ENCODE measurements around the gene RBFOX2.

DNA sequence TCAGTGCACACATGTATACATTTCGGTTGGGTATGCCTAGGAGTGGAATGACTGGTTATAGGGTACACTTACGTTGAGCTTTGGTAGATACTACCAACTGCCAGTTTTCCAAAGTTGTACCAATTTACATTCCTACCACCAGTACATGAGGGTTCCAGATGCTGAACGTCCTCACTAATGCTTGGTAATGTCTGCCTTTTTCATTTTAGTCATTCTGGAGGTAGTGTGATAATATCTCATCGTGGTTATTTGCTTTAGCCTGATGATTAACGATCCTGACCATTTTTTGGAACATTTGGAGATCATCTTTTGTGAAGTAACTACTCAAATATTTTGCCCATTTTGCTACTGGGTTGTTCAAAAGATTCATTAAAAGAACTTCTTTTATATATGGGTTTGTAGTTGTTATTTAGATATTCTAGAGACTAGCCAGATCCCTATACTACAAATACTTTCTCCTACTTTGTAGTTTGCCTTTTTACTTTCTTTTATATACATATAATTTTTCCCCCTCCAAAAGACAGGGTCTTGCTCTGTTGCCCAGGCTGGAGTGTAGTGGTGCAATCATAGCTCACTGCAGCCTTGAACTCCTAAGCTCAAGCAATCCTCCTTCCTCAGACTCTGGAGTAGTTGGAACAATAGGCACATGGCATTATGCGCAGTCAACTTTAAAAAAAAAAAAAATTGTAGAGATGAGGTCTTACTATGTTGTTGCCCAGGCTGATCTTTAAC, 62.1 kb downstream of the RBFOX2 start:
- TF ChIP-seq, protein P1, sequence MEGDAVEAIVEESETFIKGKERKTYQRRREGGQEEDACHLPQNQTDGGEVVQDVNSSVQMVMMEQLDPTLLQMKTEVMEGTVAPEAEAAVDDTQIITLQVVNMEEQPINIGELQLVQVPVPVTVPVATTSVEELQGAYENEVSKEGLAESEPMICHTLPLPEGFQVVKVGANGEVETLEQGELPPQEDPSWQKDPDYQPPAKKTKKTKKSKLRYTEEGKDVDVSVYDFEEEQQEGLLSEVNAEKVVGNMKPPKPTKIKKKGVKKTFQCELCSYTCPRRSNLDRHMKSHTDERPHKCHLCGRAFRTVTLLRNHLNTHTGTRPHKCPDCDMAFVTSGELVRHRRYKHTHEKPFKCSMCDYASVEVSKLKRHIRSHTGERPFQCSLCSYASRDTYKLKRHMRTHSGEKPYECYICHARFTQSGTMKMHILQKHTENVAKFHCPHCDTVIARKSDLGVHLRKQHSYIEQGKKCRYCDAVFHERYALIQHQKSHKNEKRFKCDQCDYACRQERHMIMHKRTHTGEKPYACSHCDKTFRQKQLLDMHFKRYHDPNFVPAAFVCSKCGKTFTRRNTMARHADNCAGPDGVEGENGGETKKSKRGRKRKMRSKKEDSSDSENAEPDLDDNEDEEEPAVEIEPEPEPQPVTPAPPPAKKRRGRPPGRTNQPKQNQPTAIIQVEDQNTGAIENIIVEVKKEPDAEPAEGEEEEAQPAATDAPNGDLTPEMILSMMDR (IDR thresholded peaks at IDR 0.05): no peak
- no peak for TF ChIP-seq POLR2A (IDR thresholded peaks at IDR 0.05)

Data from Peyer's patch (tissue), 4 donors.